Prostate gland (tissue), 2 donors: Measurements from ENCODE around the gene TKFC.

Experiments used
- CTCF ChIP-seq, 4 experiments: fragments of 200-600 bp in 2 of 4; fragments of 450-650 bp in 2 of 4; sonication (generic) in 2 of 4; IDR thresholded peaks; 1 replicate in 3 of 4; 2 replicates in 1 of 4; pipeline ENCODE4 v1.5.1; 2016 to 2019; ENCODE audit warnings: antibody characterized with exemption in 4 of 4, mild to moderate bottlenecking in 2 of 4, moderate library complexity in 2 of 4
- POLR2A ChIP-seq: fragments of 450-650 bp; IDR thresholded peaks from one replicate; pipeline ENCODE4 v1.6.1; 2016; ENCODE audit warnings: antibody characterized with exemption, mild to moderate bottlenecking
- POLR2AphosphoS5 ChIP-seq: sonication (generic); formaldehyde crosslinking; IDR thresholded peaks from one replicate; pipeline ENCODE4 v1.6.1; 2017; ENCODE audit warnings: antibody characterized with exemption

DNA sequence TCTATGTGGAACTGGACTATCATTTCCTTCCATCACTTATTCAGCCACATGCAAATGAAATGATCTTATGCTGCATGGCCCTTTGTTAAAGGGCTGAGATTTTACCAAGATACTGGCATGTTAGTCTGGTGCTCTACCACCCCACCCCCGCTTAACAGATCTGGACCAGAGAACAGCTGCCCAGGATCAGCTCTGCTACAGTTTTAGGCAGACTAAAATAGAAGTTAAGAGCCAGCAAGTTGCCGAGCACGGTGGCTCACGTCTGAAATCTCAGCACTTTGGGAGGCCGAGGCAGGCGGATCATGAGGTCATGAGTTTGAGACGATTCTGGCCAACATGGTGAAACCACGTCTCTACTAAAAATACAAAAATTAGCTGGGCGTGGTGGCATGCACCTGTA, 4.7 kb upstream of the TKFC start:
- TF ChIP-seq POLR2AphosphoS5 (no peak), CTCF (IDR thresholded peaks at IDR 0.05) (no peak), POLR2A (no peak)
